HEK293 (cell line): ENCODE measurements around the gene PLXNA2.
A peak's percentile ranks its signal among the peaks of the same experiment; 100 is the strongest.

Experiments used
- CTCF ChIA-PET: fragments of 350-600 bp; formaldehyde crosslinking; extraction: SDS; loops from one replicate; lab custom pipeline; 2021; ENCODE audit warnings: antibody characterized with exemption; lab: Yijun Ruan, JAX
- POLR2A ChIA-PET: fragments of 300-600 bp; formaldehyde crosslinking; extraction: SDS; loops from one replicate; lab custom pipeline; 2020; ENCODE audit warnings: antibody characterized with exemption, inconsistent platforms; lab: Yijun Ruan, JAX
- H3K27ac ChIP-seq: fragments of 200-500 bp; sonication (Bioruptor generic); 2 replicates; pipeline ENCODE4 v1.5.1; 2014; ENCODE audit warnings: low read depth, low read length, control low read depth, inconsistent platforms; ENCODE audit errors: extremely low read depth
- H3K36me3 ChIP-seq, 2 experiments: fragments of 200-500 bp in 1 of 2; sonication (Bioruptor generic) in 1 of 2; 1 replicate in 1 of 2; 2 replicates in 1 of 2; pipeline ENCODE4 v1.5.1; 2014 to 2017; ENCODE audit warnings: inconsistent platforms in 2 of 2, low read length in 2 of 2; ENCODE audit not compliant: control insufficient read depth in 2 of 2, insufficient read depth in 1 of 2
- H3K4me1 ChIP-seq: fragments of 200-500 bp; sonication (Bioruptor generic); 2 replicates; pipeline ENCODE4 v1.5.1; 2014; ENCODE audit warnings: mild to moderate bottlenecking, low read length, inconsistent platforms; ENCODE audit not compliant: control insufficient read depth, insufficient read depth
- H3K4me3 ChIP-seq: 2 replicates; pipeline ENCODE4 v1.5.1; 2011; ENCODE audit warnings: low read depth, mild to moderate bottlenecking, control low read depth, low read length, moderate library complexity
- H3K9me3 ChIP-seq: fragments of 200-500 bp; sonication (Bioruptor generic); 2 replicates; pipeline ENCODE4 v1.5.1; 2014; ENCODE audit warnings: low read depth, low read length, inconsistent platforms; ENCODE audit not compliant: control insufficient read depth, insufficient read depth
- FEZF1 ChIP-seq: fragments of 450-650 bp; formaldehyde crosslinking; IDR thresholded peaks from 2 replicates; pipeline ENCODE4 v1.5.1; 2016; ENCODE audit warnings: missing biosample characterization, missing genetic modification characterization
- GLIS1 ChIP-seq: fragments of 450-650 bp; formaldehyde crosslinking; IDR thresholded peaks from 2 replicates; pipeline ENCODE4 v1.5.1; 2016; ENCODE audit warnings: missing biosample characterization, missing genetic modification characterization
- IKZF3 ChIP-seq: fragments of 450-650 bp; IDR thresholded peaks from 2 replicates; pipeline ENCODE4 v1.5.0; 2018; ENCODE audit warnings: missing biosample characterization, mild to moderate bottlenecking, missing genetic modification characterization, moderate library complexity
- KLF1 ChIP-seq: fragments of 450-650 bp; formaldehyde crosslinking; IDR thresholded peaks from 2 replicates; pipeline ENCODE4 v1.5.1; 2016; ENCODE audit warnings: missing biosample characterization, missing genetic modification characterization
- KLF8 ChIP-seq: fragments of 450-650 bp; formaldehyde crosslinking; IDR thresholded peaks from 2 replicates; pipeline ENCODE4 v1.5.1; 2016; ENCODE audit warnings: missing biosample characterization, missing genetic modification characterization
- RBAK ChIP-seq: fragments of 450-650 bp; formaldehyde crosslinking; IDR thresholded peaks from 2 replicates; pipeline ENCODE4 v1.5.1; 2016; ENCODE audit warnings: missing biosample characterization, missing genetic modification characterization
- ZNF121 ChIP-seq: fragments of 450-650 bp; formaldehyde crosslinking; IDR thresholded peaks from 2 replicates; pipeline ENCODE4 v1.5.1; 2016; ENCODE audit warnings: missing biosample characterization, missing genetic modification characterization
- ZNF169 ChIP-seq: fragments of 450-650 bp; formaldehyde crosslinking; IDR thresholded peaks from 2 replicates; pipeline ENCODE4 v1.5.1; 2016; ENCODE audit warnings: missing biosample characterization, missing genetic modification characterization
- ZNF302 ChIP-seq: fragments of 450-650 bp; formaldehyde crosslinking; IDR thresholded peaks from 2 replicates; pipeline ENCODE4 v1.5.1; 2016; ENCODE audit warnings: missing biosample characterization, missing genetic modification characterization, low read depth
- ZNF404 ChIP-seq: fragments of 450-650 bp; formaldehyde crosslinking; IDR thresholded peaks from 2 replicates; pipeline ENCODE4 v1.5.1; 2017; ENCODE audit warnings: missing biosample characterization, missing genetic modification characterization
- ZNF529 ChIP-seq: fragments of 450-650 bp; formaldehyde crosslinking; IDR thresholded peaks from 2 replicates; pipeline ENCODE4 v1.5.1; 2017; ENCODE audit warnings: missing genetic modification characterization, missing biosample characterization; ENCODE audit not compliant: insufficient replicate concordance
- ZNF560 ChIP-seq: fragments of 450-650 bp; formaldehyde crosslinking; IDR thresholded peaks from 2 replicates; pipeline ENCODE4 v1.5.1; 2017; ENCODE audit warnings: missing biosample characterization, missing genetic modification characterization, borderline replicate concordance
- ZNF561 ChIP-seq: fragments of 450-650 bp; IDR thresholded peaks from 2 replicates; pipeline ENCODE4 v1.5.1; 2018; ENCODE audit warnings: missing biosample characterization, missing genetic modification characterization, borderline replicate concordance
- ZNF600 ChIP-seq: fragments of 450-650 bp; formaldehyde crosslinking; IDR thresholded peaks from 2 replicates; pipeline ENCODE4 v1.5.1; 2016; ENCODE audit warnings: missing biosample characterization, missing genetic modification characterization
- ZNF623 ChIP-seq: fragments of 450-650 bp; formaldehyde crosslinking; IDR thresholded peaks from 2 replicates; pipeline ENCODE4 v1.5.1; 2016; ENCODE audit warnings: missing biosample characterization, missing genetic modification characterization
- ZNF654 ChIP-seq: fragments of 450-650 bp; formaldehyde crosslinking; IDR thresholded peaks from 2 replicates; pipeline ENCODE4 v1.5.1; 2016; ENCODE audit warnings: low read depth, missing biosample characterization, missing genetic modification characterization
- ZNF76 ChIP-seq: fragments of 450-650 bp; formaldehyde crosslinking; IDR thresholded peaks from 2 replicates; pipeline ENCODE4; 2016; ENCODE audit warnings: low read depth, missing biosample characterization, missing genetic modification characterization, borderline replicate concordance
- ZNF776 ChIP-seq: fragments of 450-650 bp; formaldehyde crosslinking; IDR thresholded peaks from 2 replicates; pipeline ENCODE4 v1.5.0; 2017; ENCODE audit warnings: missing biosample characterization, missing genetic modification characterization, borderline replicate concordance
- TF ChIP-seq, protein P1 (sequence below): fragments of 450-650 bp; formaldehyde crosslinking; IDR thresholded peaks from 2 replicates; pipeline ENCODE4 v1.5.1; 2016; ENCODE audit warnings: missing biosample characterization, missing genetic modification characterization
- TF ChIP-seq, protein P2 (sequence below): fragments of 450-650 bp; formaldehyde crosslinking; IDR thresholded peaks from 2 replicates; pipeline ENCODE4 v1.5.1; 2016; ENCODE audit warnings: missing biosample characterization, missing genetic modification characterization, low read depth
- TF ChIP-seq, protein P3 (sequence below): fragments of 450-650 bp; formaldehyde crosslinking; IDR thresholded peaks from 2 replicates; pipeline ENCODE4 v1.5.1; 2017; ENCODE audit warnings: missing biosample characterization, missing genetic modification characterization
- TF ChIP-seq, protein P4 (sequence below): fragments of 450-650 bp; formaldehyde crosslinking; IDR thresholded peaks from 2 replicates; pipeline ENCODE4 v1.5.1; 2016; ENCODE audit warnings: missing biosample characterization, missing genetic modification characterization
- TF ChIP-seq, protein P5 (sequence below): fragments of 450-650 bp; formaldehyde crosslinking; IDR thresholded peaks from 2 replicates; pipeline ENCODE4 v1.5.1; 2016; ENCODE audit warnings: missing biosample characterization, missing genetic modification characterization
- TF ChIP-seq, protein P6 (sequence below): fragments of 450-650 bp; formaldehyde crosslinking; IDR thresholded peaks from 2 replicates; pipeline ENCODE4 v1.5.1; 2017; ENCODE audit warnings: missing biosample characterization, mild to moderate bottlenecking, missing genetic modification characterization, moderate library complexity
- TF ChIP-seq, protein P7 (sequence below): fragments of 450-650 bp; IDR thresholded peaks from 2 replicates; pipeline ENCODE4 v1.5.1; 2018; ENCODE audit warnings: missing biosample characterization, missing genetic modification characterization
- TF ChIP-seq, protein P8 (sequence below): fragments of 450-650 bp; formaldehyde crosslinking; optimal IDR thresholded peaks from 2 replicates; pipeline ENCODE3; 2016; ENCODE audit warnings: missing biosample characterization, mild to moderate bottlenecking, missing genetic modification characterization

The PLXNA2 gene

DNA sequence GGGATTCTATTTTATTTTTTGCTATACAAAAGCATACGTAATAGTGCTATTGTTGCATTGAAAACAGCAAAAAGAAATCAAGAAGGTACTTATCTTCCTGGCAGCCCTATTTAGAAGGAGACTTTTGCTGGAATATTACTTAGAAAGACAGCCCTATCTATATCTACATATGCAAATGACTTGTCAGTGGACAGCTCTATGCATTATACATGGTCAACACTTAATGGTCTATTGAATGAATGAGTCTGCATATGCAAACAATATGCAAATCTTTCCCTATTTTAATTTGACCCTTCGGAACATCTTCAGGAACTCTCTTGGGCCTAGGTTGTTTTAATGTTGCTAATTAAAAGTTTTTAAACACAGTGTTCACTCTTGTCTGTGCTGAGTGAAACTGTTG lies 110.8 kb downstream of the PLXNA2 start (continued):
- no peak for TF ChIP-seq ZNF121 (tag by site-specific recombination)
- no peak for TF ChIP-seq ZNF560
- TF ChIP-seq, protein P1, sequence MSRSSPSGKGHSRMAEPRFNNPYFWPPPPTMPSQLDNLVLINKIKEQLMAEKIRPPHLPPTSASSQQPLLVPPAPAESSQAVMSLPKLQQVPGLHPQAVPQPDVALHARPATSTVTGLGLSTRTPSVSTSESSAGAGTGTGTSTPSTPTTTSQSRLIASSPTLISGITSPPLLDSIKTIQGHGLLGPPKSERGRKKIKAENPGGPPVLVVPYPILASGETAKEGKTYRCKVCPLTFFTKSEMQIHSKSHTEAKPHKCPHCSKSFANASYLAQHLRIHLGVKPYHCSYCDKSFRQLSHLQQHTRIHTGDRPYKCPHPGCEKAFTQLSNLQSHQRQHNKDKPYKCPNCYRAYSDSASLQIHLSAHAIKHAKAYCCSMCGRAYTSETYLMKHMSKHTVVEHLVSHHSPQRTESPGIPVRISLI (tag by site-specific recombination): no peak
- TF ChIP-seq ZNF76 (tag by site-specific recombination): no peak
- no peak for TF ChIP-seq ZNF776 (tag by site-specific recombination)
- TF ChIP-seq, protein P2, sequence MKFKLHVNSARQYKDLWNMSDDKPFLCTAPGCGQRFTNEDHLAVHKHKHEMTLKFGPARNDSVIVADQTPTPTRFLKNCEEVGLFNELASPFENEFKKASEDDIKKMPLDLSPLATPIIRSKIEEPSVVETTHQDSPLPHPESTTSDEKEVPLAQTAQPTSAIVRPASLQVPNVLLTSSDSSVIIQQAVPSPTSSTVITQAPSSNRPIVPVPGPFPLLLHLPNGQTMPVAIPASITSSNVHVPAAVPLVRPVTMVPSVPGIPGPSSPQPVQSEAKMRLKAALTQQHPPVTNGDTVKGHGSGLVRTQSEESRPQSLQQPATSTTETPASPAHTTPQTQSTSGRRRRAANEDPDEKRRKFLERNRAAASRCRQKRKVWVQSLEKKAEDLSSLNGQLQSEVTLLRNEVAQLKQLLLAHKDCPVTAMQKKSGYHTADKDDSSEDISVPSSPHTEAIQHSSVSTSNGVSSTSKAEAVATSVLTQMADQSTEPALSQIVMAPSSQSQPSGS: no peak
- TF ChIP-seq ZNF302: no peak

DNA sequence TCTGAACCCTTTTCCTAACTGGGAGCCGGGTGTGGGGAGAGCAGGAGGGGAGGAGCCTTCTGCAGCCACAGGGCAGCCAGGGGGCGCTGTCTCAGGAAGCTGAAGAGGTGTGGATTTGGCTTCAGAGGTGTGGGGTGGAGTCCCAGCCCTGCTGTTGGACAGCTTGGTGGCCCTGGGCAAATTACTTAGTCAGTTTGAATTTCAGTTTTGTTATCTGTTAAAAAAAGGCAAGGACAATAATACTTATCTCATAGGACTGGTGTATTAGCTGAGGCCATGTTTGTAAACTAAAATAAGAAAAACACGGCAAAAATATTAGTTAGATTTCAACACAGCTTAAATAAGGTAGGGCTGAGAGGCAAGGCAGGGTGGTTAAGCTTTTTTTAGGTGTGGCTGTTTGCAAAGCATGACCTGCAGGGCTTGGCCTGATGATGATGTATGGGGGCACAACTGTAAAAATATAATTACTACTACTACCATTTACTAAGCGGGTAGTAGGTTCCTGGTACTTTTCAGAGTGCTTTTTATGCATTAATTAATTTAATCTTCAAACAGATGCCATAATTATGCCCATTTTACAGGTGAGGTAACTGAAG lies 111.8 kb downstream of the PLXNA2 start:
- ChIA-PET POLR2A (interaction anchor here (0.6 to 1.5 kb wide), 4 partner anchors 52 to 291 kb away, joined by 3 to 6 read pairs (median 4); partner anchors contain the start of gene PLXNA2), CTCF (interaction anchor here (0.6 to 11.9 kb wide), 36 partner anchors 8 to 1451 kb away, joined by 3 to 175 read pairs (median 5); partner anchors contain the start of genes CAMK1G and PLXNA2)
- Histone ChIP-seq H3K27ac (no peak overlapping the region), H3K9me3 (no peaks in the 10 kb centered on the region), H3K4me3 (no peak overlapping the region), H3K4me1 (peaks cover 20% of the 10 kb centered on the region), H3K36me3 (no peaks in the 10 kb centered on the region)
- TF ChIP-seq GLIS1 (tag by site-specific recombination): peak; percentile 6
- TF ChIP-seq, protein P3, sequence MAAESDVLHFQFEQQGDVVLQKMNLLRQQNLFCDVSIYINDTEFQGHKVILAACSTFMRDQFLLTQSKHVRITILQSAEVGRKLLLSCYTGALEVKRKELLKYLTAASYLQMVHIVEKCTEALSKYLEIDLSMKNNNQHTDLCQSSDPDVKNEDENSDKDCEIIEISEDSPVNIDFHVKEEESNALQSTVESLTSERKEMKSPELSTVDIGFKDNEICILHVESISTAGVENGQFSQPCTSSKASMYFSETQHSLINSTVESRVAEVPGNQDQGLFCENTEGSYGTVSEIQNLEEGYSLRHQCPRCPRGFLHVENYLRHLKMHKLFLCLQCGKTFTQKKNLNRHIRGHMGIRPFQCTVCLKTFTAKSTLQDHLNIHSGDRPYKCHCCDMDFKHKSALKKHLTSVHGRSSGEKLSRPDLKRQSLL (tag by site-specific recombination): no peak
- TF ChIP-seq ZNF654 (tag by site-specific recombination): 0 out of 2 replicates have a peak, but pooled peaks have one; percentile 11
- TF ChIP-seq, protein P4, sequence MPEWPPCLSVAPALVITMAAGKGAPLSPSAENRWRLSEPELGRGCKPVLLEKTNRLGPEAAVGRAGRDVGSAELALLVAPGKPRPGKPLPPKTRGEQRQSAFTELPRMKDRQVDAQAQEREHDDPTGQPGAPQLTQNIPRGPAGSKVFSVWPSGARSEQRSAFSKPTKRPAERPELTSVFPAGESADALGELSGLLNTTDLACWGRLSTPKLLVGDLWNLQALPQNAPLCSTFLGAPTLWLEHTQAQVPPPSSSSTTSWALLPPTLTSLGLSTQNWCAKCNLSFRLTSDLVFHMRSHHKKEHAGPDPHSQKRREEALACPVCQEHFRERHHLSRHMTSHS (tag by site-specific recombination): no peak
- 0 out of 2 replicates have a peak, but pooled peaks have one; percentile 29 for TF ChIP-seq IKZF3
- peak; percentile 51 for TF ChIP-seq ZNF600 (tag by site-specific recombination)
- TF ChIP-seq RBAK (tag by site-specific recombination): no peak
- no peak for TF ChIP-seq KLF8 (tag by site-specific recombination)
- TF ChIP-seq ZNF169 (tag by site-specific recombination): no peak
- no peak for TF ChIP-seq ZNF623 (tag by site-specific recombination)
- TF ChIP-seq, protein P5, sequence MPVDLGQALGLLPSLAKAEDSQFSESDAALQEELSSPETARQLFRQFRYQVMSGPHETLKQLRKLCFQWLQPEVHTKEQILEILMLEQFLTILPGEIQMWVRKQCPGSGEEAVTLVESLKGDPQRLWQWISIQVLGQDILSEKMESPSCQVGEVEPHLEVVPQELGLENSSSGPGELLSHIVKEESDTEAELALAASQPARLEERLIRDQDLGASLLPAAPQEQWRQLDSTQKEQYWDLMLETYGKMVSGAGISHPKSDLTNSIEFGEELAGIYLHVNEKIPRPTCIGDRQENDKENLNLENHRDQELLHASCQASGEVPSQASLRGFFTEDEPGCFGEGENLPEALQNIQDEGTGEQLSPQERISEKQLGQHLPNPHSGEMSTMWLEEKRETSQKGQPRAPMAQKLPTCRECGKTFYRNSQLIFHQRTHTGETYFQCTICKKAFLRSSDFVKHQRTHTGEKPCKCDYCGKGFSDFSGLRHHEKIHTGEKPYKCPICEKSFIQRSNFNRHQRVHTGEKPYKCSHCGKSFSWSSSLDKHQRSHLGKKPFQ (tag by site-specific recombination): no peak
- no peak for TF ChIP-seq FEZF1 (tag by site-specific recombination)
- TF ChIP-seq, protein P6, sequence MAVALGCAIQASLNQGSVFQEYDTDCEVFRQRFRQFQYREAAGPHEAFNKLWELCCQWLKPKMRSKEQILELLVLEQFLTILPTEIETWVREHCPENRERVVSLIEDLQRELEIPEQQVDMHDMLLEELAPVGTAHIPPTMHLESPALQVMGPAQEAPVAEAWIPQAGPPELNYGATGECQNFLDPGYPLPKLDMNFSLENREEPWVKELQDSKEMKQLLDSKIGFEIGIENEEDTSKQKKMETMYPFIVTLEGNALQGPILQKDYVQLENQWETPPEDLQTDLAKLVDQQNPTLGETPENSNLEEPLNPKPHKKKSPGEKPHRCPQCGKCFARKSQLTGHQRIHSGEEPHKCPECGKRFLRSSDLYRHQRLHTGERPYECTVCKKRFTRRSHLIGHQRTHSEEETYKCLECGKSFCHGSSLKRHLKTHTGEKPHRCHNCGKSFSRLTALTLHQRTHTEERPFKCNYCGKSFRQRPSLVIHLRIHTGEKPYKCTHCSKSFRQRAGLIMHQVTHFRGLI (tag by site-specific recombination): peak; percentile 11; the same call in 1 of the 2 replicates
- no peak for TF ChIP-seq ZNF404 (tag by site-specific recombination)
- TF ChIP-seq, protein P7, sequence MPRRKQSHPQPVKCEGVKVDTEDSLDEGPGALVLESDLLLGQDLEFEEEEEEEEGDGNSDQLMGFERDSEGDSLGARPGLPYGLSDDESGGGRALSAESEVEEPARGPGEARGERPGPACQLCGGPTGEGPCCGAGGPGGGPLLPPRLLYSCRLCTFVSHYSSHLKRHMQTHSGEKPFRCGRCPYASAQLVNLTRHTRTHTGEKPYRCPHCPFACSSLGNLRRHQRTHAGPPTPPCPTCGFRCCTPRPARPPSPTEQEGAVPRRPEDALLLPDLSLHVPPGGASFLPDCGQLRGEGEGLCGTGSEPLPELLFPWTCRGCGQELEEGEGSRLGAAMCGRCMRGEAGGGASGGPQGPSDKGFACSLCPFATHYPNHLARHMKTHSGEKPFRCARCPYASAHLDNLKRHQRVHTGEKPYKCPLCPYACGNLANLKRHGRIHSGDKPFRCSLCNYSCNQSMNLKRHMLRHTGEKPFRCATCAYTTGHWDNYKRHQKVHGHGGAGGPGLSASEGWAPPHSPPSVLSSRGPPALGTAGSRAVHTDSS: no peak
- peak; percentile 88 for TF ChIP-seq KLF1 (tag by site-specific recombination)
- TF ChIP-seq, protein P8, sequence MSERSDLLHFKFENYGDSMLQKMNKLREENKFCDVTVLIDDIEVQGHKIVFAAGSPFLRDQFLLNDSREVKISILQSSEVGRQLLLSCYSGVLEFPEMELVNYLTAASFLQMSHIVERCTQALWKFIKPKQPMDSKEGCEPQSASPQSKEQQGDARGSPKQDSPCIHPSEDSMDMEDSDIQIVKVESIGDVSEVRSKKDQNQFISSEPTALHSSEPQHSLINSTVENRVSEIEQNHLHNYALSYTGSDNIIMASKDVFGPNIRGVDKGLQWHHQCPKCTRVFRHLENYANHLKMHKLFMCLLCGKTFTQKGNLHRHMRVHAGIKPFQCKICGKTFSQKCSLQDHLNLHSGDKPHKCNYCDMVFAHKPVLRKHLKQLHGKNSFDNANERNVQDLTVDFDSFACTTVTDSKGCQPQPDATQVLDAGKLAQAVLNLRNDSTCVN (tag by site-specific recombination): no peak
- TF ChIP-seq ZNF529 (tag by site-specific recombination): no peak
- peak; percentile 54; the same call in 1 of the 2 replicates for TF ChIP-seq ZNF561 (tag by site-specific recombination)
